ENCODE data around the gene CDH13.

CDH13 gene

DNA sequence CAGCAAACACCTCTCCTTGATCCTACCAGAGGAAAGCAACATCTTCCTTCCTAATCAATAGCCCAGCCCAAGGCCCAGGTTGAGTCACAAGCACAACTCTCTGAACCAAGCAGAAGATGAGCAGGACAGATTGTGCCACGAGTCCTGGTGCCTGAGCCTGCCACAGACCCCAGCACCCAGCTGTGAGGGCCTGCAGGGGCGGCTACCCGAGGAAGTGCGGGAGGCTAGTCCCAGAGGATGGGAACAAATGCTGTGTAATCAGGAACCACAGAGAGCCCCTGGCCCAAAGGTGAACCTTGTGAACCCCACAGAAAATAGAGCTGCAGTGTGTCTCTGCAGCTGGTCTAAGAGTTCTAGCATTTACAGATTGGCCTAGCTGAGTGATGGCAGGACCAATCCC, 1054.2 kb downstream of the CDH13 start:
- TF ChIP-seq ZNF404 (tag by site-specific recombination; IDR thresholded peaks at IDR 0.05) (no peak), ZNF184 (tag by site-specific recombination; IDR thresholded peaks at IDR 0.05) (no peak), ZEB2 (tag by site-specific recombination; IDR thresholded peaks at IDR 0.05) (no peak), ZNF354C (tag by site-specific recombination; IDR thresholded peaks at IDR 0.05; ENCODE audit: borderline replicate concordance, low read depth) (no peak)
- ChIA-PET POLR2A (no interaction called here), CTCF (no interaction called here)
- Histone ChIP-seq H3K36me3 (ENCODE audit: control insufficient read depth in 2 of 2, insufficient read depth in 1 of 2, low read length in 2 of 2) (no peaks in the 10 kb centered on the region), H3K4me1 (ENCODE audit: control insufficient read depth, insufficient read depth, low read length) (no peaks in the 10 kb centered on the region), H3K4me3 (ENCODE audit: low read depth, low read length) (no peak overlapping the region), H3K27ac (ENCODE audit: extremely low read depth, low read depth, low read length) (no peak overlapping the region), H3K9me3 (ENCODE audit: control insufficient read depth, insufficient read depth, low read depth, low read length) (no peaks in the 10 kb centered on the region)

GRCh38 chr16:83681381-83681956, 1054.7 kb downstream of the CDH13 start:
- TF ChIP-seq ZNF175 (tag by site-specific recombination; IDR thresholded peaks at IDR 0.05) (no peak), SP2 (tag by site-specific recombination; IDR thresholded peaks at IDR 0.05) (no peak), ZNF202 (tag by site-specific recombination; IDR thresholded peaks at IDR 0.05; ENCODE audit: borderline replicate concordance) (no peak), ZSCAN5A (tag by site-specific recombination; IDR thresholded peaks at IDR 0.05) (no peak), ZNF324 (tag by site-specific recombination; IDR thresholded peaks at IDR 0.05) (no peak), ZSCAN23 (tag by site-specific recombination; IDR thresholded peaks at IDR 0.05) (no peak), ZNF10 (tag by site-specific recombination; IDR thresholded peaks at IDR 0.05) (no peak), ZNF416 (tag by site-specific recombination; IDR thresholded peaks at IDR 0.05) (no peak), ZNF148 (tag by site-specific recombination; IDR thresholded peaks at IDR 0.05; ENCODE audit: borderline replicate concordance) (no peak), GLIS1 (tag by site-specific recombination; IDR thresholded peaks at IDR 0.05) (no peak), ZNF792 (tag by site-specific recombination; IDR thresholded peaks at IDR 0.05) (no peak), ZNF146 (tag by site-specific recombination; IDR thresholded peaks at IDR 0.05) (no peak), ZNF549 (tag by site-specific recombination; IDR thresholded peaks at IDR 0.05) (no peak), ZNF366 (tag by site-specific recombination; conservative IDR thresholded peaks at IDR 0.05) (no peak)
- TF ChIP-seq, protein P1, sequence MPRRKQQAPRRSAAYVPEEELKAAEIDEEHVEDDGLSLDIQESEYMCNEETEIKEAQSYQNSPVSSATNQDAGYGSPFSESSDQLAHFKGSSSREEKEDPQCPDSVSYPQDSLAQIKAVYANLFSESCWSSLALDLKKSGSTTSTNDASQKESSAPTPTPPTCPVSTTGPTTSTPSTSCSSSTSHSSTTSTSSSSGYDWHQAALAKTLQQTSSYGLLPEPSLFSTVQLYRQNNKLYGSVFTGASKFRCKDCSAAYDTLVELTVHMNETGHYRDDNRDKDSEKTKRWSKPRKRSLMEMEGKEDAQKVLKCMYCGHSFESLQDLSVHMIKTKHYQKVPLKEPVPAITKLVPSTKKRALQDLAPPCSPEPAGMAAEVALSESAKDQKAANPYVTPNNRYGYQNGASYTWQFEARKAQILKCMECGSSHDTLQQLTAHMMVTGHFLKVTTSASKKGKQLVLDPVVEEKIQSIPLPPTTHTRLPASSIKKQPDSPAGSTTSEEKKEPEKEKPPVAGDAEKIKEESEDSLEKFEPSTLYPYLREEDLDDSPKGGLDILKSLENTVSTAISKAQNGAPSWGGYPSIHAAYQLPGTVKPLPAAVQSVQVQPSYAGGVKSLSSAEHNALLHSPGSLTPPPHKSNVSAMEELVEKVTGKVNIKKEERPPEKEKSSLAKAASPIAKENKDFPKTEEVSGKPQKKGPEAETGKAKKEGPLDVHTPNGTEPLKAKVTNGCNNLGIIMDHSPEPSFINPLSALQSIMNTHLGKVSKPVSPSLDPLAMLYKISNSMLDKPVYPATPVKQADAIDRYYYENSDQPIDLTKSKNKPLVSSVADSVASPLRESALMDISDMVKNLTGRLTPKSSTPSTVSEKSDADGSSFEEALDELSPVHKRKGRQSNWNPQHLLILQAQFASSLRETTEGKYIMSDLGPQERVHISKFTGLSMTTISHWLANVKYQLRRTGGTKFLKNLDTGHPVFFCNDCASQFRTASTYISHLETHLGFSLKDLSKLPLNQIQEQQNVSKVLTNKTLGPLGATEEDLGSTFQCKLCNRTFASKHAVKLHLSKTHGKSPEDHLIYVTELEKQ (tag by site-specific recombination; IDR thresholded peaks at IDR 0.05; ENCODE audit: borderline replicate concordance) = no peak
- TF ChIP-seq, protein P2, sequence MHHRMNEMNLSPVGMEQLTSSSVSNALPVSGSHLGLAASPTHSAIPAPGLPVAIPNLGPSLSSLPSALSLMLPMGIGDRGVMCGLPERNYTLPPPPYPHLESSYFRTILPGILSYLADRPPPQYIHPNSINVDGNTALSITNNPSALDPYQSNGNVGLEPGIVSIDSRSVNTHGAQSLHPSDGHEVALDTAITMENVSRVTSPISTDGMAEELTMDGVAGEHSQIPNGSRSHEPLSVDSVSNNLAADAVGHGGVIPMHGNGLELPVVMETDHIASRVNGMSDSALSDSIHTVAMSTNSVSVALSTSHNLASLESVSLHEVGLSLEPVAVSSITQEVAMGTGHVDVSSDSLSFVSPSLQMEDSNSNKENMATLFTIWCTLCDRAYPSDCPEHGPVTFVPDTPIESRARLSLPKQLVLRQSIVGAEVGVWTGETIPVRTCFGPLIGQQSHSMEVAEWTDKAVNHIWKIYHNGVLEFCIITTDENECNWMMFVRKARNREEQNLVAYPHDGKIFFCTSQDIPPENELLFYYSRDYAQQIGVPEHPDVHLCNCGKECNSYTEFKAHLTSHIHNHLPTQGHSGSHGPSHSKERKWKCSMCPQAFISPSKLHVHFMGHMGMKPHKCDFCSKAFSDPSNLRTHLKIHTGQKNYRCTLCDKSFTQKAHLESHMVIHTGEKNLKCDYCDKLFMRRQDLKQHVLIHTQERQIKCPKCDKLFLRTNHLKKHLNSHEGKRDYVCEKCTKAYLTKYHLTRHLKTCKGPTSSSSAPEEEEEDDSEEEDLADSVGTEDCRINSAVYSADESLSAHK (tag by site-specific recombination; IDR thresholded peaks at IDR 0.05) = no peak

More at GRCh38 chr16:83681381-83681956, 1054.7 kb downstream of the CDH13 start:
- Histone ChIP-seq H3K27ac (ENCODE audit: extremely low read depth, low read depth, low read length) (no peak overlapping the region), H3K4me3 (ENCODE audit: low read depth, low read length) (no peak overlapping the region), H3K36me3 (ENCODE audit: control insufficient read depth in 2 of 2, insufficient read depth in 1 of 2, low read length in 2 of 2) (no peaks in the 10 kb centered on the region), H3K9me3 (ENCODE audit: control insufficient read depth, insufficient read depth, low read depth, low read length) (no peaks in the 10 kb centered on the region), H3K4me1 (ENCODE audit: control insufficient read depth, insufficient read depth, low read length) (no peaks in the 10 kb centered on the region)
- POLR2A ChIA-PET = no interaction called here
- CTCF ChIA-PET = no interaction called here

Data from HEK293 (cell line).